Left lung (tissue), 10 donors: ENCODE data around the gene SCD5. TPM values are rescaled to one million over a fixed set of nuclear protein-coding genes. Genes with fewer than 3 reads are reported as not detected.
A peak's percentile ranks its signal among the peaks of the same experiment; 100 is the strongest.

Experiments used
- ATAC-seq: fragments of 200-7000 bp; cut with Tn5 transposase; one replicate; pipeline ENCODE4 v1.9.1; 2020; ENCODE audit warnings: moderate library complexity
- DNase-seq, 4 donors: peaks; one replicate each; pipeline ENCODE4 v3.0.0-alpha.2; 2013 to 2020
- H3K27ac ChIP-seq, 2 donors: fragments of 200-600 bp; sonication (generic) in 1 of 2; one replicate each; pipeline versions ENCODE4 v1.5.0 to v1.8.0; 2020 to 2021
- H3K27me3 ChIP-seq, 2 donors: fragments of 200-600 bp; sonication (generic) in 1 of 2; one replicate each; pipeline versions ENCODE4 v1.5.0 to v1.8.0; 2020 to 2021
- H3K36me3 ChIP-seq, 2 donors: fragments of 200-600 bp; sonication (generic) in 1 of 2; one replicate each; pipeline versions ENCODE4 v1.5.0 to v1.8.0; 2020 to 2021
- H3K4me1 ChIP-seq, 2 donors: fragments of 200-600 bp; one replicate each; pipeline ENCODE4 v1.8.0; 2021
- H3K4me3 ChIP-seq, 2 donors: fragments of 200-600 bp; sonication (generic) in 1 of 2; one replicate each; pipeline versions ENCODE4 v1.5.0 to v1.8.0; 2020 to 2021; ENCODE audit warnings: mild to moderate bottlenecking in 1 of 2
- H3K9me3 ChIP-seq, 2 donors: fragments of 200-600 bp; sonication (generic) in 1 of 2; one replicate each; pipeline versions ENCODE4 v1.5.0 to v1.8.0; 2020 to 2021
- CTCF ChIP-seq, 2 donors: fragments of 200-600 bp; sonication (generic) in 1 of 2; IDR thresholded peaks; one replicate each; pipeline versions ENCODE4 v1.5.0 to v1.8.0; 2021; ENCODE audit warnings: antibody characterized with exemption in 2 of 2
- intact Hi-C, 2 donors: fragments of 100-400 bp; cut with DNase I; formaldehyde crosslinking; loops; one replicate each; pipeline versions ENCODE4 v1.11.2 to v1.14.2; 2022
- polyA plus RNA-seq, 6 donors: library from polyadenylated mRNA; unstranded; fragments of 120-200 nt; gene quantifications; one replicate each; pipeline ENCODE4 v1.2.1, GENCODE V29; 2013; ENCODE audit not compliant: insufficient read length in 6 of 6
- total RNA-seq, 2 donors: library from RNA; stranded (reverse); fragmentation: NEBNext Ultra II Directional; extraction: Animal tissue kit (Norgen Biotek cat#: 25700); gene quantifications; one replicate each; pipeline ENCODE4 v1.2.1, GENCODE V29; 2021
- donor health status: DM: no; HTN: yes; CAD: no.
- donor health status: DM: no; HTN: no; CAD: no.

SCD5 gene
- total and polyA plus RNA-seq, 8 donors = 12.5 to 41.1 (median 35.0) TPM

- H3K27ac ChIP-seq = peak overlapping the region in 1 of 2 donors; percentile 15
- ATAC-seq (no peak), DNase-seq (peak in 1 of 4 donors; percentile 35)
- H3K9me3 ChIP-seq = no peaks in the 10 kb centered on the region
- peaks cover 8 to 18% of the 10 kb centered on the region in 2 donors for H3K4me1 ChIP-seq
- no peak overlapping the region for H3K4me3 ChIP-seq
- intact Hi-C loops = no loop called here
- TF ChIP-seq CTCF (IDR thresholded peaks at IDR 0.05) = no peak
- no peaks in the 10 kb centered on the region for H3K36me3 ChIP-seq
- H3K27me3 ChIP-seq = no peaks in the 10 kb centered on the region
These were observed 13.7 kb downstream of the SCD5 start for GRCh38 chr4:82784681-82785610.

- H3K9me3 ChIP-seq = no peaks in the 10 kb centered on the region
- no peaks in the 10 kb centered on the region for H3K36me3 ChIP-seq
- intact Hi-C loops = no loop called here
- H3K4me3 ChIP-seq = no peak overlapping the region
- H3K27me3 ChIP-seq = no peaks in the 10 kb centered on the region
- peaks cover 8 to 18% of the 10 kb centered on the region in 2 donors for H3K4me1 ChIP-seq
- TF ChIP-seq CTCF (IDR thresholded peaks at IDR 0.05) = no peak
- DNase-seq = no peak
- no peak overlapping the region for H3K27ac ChIP-seq
- ATAC-seq = peak; percentile 75
These were observed 15.8 kb downstream of the SCD5 start for GRCh38 chr4:82782626-82783345.

- DNase-seq (peak; percentile 65 to 88 (median 80)), ATAC-seq (peak; percentile 37)
- no peak overlapping the region for H3K27ac ChIP-seq
- H3K9me3 ChIP-seq = no peaks in the 10 kb centered on the region
- intact Hi-C loops = no loop called here
- no peak overlapping the region for H3K4me3 ChIP-seq
- H3K27me3 ChIP-seq = no peaks in the 10 kb centered on the region
- TF ChIP-seq CTCF (IDR thresholded peaks at IDR 0.05) = no peak
- H3K4me1 ChIP-seq = peaks cover 8 to 18% of the 10 kb centered on the region in 2 donors
- no peaks in the 10 kb centered on the region for H3K36me3 ChIP-seq
These were observed 17.8 kb downstream of the SCD5 start for GRCh38 chr4:82780752-82781231.

GRCh38 chr4:82780170-82780751, 18.3 kb downstream of the SCD5 start:
- H3K36me3 ChIP-seq = no peaks in the 10 kb centered on the region
- H3K9me3 ChIP-seq = no peaks in the 10 kb centered on the region
- intact Hi-C loops = no loop called here
- TF ChIP-seq CTCF (IDR thresholded peaks at IDR 0.05) = no peak
- H3K27me3 ChIP-seq = no peaks in the 10 kb centered on the region
- DNase-seq (no peak), ATAC-seq (no peak)
- no peak overlapping the region for H3K27ac ChIP-seq
- peaks cover 7 to 18% of the 10 kb centered on the region in 2 donors for H3K4me1 ChIP-seq
- no peak overlapping the region for H3K4me3 ChIP-seq
